Measurements from ENCODE around the gene NEU4.

NEU4 gene

GRCh38 chr2:241863536-241863954 lies 54.6 kb downstream of the NEU4 start:
- in situ Hi-C loops (cut with MboI; ENCODE audit: low pct_unique_long_range_greater_than_20kb, low sequenced_read_pairs, unreplicated experiment): no loop called here
- DNase-seq (ENCODE audit: low spot score): no peak

GRCh38 chr2:241864168-241864849 lies 55.3 kb downstream of the NEU4 start:
- no peak for DNase-seq (ENCODE audit: low spot score)
- in situ Hi-C loops (cut with MboI; ENCODE audit: low pct_unique_long_range_greater_than_20kb, low sequenced_read_pairs, unreplicated experiment): no loop called here
- no peak for TF ChIP-seq CTCF (IDR thresholded peaks at IDR 0.05; ENCODE audit: extremely low read depth, insufficient read depth, missing control alignments)

More at GRCh38 chr2:241863536-241863954, 54.6 kb downstream of the NEU4 start:
- TF ChIP-seq CTCF (IDR thresholded peaks at IDR 0.05; ENCODE audit: extremely low read depth, insufficient read depth, missing control alignments): no peak

- no peak for TF ChIP-seq CTCF (IDR thresholded peaks at IDR 0.05; ENCODE audit: extremely low read depth, insufficient read depth, missing control alignments)
- in situ Hi-C loops (cut with MboI; ENCODE audit: low pct_unique_long_range_greater_than_20kb, low sequenced_read_pairs, unreplicated experiment): no loop called here
- DNase-seq (ENCODE audit: low spot score): no peak
Measured at GRCh38 chr2:241864850-241865213, 55.8 kb downstream of the NEU4 start.

GRCh38 chr2:241865416-241865956 lies 56.5 kb downstream of the NEU4 start:
- no peak for TF ChIP-seq CTCF (IDR thresholded peaks at IDR 0.05; ENCODE audit: extremely low read depth, insufficient read depth, missing control alignments)
- in situ Hi-C loops (cut with MboI; ENCODE audit: low pct_unique_long_range_greater_than_20kb, low sequenced_read_pairs, unreplicated experiment): no loop called here
- DNase-seq (ENCODE audit: low spot score): no peak

- in situ Hi-C loops (cut with MboI; ENCODE audit: low pct_unique_long_range_greater_than_20kb, low sequenced_read_pairs, unreplicated experiment): no loop called here
- DNase-seq (ENCODE audit: low spot score): no peak
Measured at GRCh38 chr2:241865957-241866789, 57.2 kb downstream of the NEU4 start.

More at GRCh38 chr2:241865957-241866789, 57.2 kb downstream of the NEU4 start:
- TF ChIP-seq CTCF (IDR thresholded peaks at IDR 0.05; ENCODE audit: extremely low read depth, insufficient read depth, missing control alignments): no peak

Data from GM13977 (cell line).